MM.1S (cell line): Measurements from ENCODE around the gene BMP2K.

ENCODE experiments used
- CTCF ChIP-seq: fragments of 300-600 bp; sonication (generic); IDR thresholded peaks from 2 replicates; pipeline ENCODE4 v1.5.1; 2016; ENCODE audit warnings: antibody characterized with exemption, low read length, mixed read lengths
- EZH2 ChIP-seq: fragments of 300-600 bp; sonication (generic); optimal IDR thresholded peaks from 2 replicates; pipeline ENCODE3; 2017; ENCODE audit warnings: low read depth, mild to moderate bottlenecking, antibody characterized with exemption, low read length, mixed read lengths
- EZH2phosphoT487 ChIP-seq: fragments of 300-600 bp; sonication (generic); IDR thresholded peaks from 2 replicates; pipeline ENCODE4 v1.6.1; 2018; ENCODE audit warnings: antibody characterized with exemption, low read length

DNA sequence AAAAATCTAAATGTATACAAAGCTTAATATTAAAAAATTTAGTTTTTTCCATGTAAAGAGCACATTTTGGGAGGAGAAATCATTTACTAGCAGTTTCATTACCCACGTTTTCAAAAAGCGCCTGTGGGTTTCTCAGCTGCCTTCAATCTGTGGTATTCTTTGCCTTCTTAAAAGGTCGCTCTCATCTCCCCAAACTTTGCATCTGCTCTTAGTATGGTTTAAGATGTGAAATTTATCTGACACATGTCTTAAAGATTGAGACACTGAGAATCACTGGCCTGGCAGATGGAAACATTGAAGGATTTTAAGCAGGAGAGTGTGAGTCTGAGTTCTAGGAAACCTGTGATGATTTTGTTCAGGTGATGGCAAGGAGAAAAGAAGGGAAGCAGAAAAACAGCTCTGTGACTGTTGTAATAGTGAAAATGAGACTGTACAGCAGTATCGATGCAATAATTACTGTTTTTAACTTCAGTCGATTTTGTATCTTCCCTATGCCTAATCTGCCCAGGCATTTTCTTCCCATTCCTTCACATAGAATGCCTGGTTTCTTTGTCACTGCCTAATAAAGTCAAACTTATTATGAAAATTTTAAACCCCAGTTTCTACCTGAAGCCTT lies 87.2 kb downstream of the BMP2K start:
- TF ChIP-seq CTCF, result no peak
- no peak for TF ChIP-seq EZH2
- TF ChIP-seq EZH2phosphoT487, result no peak
